ENCODE results near the gene KIFC3.

Gene KIFC3

GRCh38 chr16:57711346-57711745 is 90.9 kb downstream of the KIFC3 start:
- no peak for DNase-seq

GRCh38 chr16:57709663-57710062 is 92.6 kb downstream of the KIFC3 start:
- no peak for DNase-seq
